Subcutaneous adipose tissue (tissue), 4 donors: ENCODE measurements around the gene LRRC28. TPM values are rescaled to one million over a fixed set of nuclear protein-coding genes. Genes with fewer than 3 reads are reported as not detected.

Experiments used
- total RNA-seq, 4 donors: library from RNA; depleted of rRNA; stranded (reverse); fragments of >200 nt; gene quantifications; one replicate each; pipeline ENCODE4 v1.1.0, GENCODE V29; 2016
- TF ChIP-seq, protein P1 (sequence below): fragments of 450-650 bp; IDR thresholded peaks from one replicate; pipeline ENCODE4 v1.5.1; 2016; ENCODE audit warnings: low read depth, mild to moderate bottlenecking, control low read depth, antibody characterized with exemption, moderate library complexity

Gene LRRC28
- total RNA-seq, 4 donors from 2014 or later: 37.7 to 60.7 (median 45.8) TPM

DNA sequence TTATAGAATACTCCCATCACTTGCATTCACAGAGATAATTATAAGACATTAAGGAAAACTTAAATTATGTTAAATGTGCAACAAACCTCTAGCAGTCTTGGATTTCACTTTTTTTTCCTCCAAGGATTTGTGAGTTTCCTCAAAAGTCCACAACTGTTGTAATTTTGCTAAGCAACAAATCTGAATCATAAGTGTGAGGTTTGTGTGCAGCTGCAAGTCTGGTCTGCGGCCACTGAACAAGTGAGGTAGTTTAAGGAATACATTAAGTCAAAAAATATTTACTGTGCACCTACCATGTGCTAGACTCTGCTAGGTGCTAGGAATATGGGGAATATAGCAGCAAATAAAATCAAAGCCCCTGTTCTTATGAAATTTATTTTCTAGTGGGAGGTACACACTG is 70.2 kb downstream of the LRRC28 start:
- TF ChIP-seq, protein P1, sequence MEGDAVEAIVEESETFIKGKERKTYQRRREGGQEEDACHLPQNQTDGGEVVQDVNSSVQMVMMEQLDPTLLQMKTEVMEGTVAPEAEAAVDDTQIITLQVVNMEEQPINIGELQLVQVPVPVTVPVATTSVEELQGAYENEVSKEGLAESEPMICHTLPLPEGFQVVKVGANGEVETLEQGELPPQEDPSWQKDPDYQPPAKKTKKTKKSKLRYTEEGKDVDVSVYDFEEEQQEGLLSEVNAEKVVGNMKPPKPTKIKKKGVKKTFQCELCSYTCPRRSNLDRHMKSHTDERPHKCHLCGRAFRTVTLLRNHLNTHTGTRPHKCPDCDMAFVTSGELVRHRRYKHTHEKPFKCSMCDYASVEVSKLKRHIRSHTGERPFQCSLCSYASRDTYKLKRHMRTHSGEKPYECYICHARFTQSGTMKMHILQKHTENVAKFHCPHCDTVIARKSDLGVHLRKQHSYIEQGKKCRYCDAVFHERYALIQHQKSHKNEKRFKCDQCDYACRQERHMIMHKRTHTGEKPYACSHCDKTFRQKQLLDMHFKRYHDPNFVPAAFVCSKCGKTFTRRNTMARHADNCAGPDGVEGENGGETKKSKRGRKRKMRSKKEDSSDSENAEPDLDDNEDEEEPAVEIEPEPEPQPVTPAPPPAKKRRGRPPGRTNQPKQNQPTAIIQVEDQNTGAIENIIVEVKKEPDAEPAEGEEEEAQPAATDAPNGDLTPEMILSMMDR: no peak

DNA sequence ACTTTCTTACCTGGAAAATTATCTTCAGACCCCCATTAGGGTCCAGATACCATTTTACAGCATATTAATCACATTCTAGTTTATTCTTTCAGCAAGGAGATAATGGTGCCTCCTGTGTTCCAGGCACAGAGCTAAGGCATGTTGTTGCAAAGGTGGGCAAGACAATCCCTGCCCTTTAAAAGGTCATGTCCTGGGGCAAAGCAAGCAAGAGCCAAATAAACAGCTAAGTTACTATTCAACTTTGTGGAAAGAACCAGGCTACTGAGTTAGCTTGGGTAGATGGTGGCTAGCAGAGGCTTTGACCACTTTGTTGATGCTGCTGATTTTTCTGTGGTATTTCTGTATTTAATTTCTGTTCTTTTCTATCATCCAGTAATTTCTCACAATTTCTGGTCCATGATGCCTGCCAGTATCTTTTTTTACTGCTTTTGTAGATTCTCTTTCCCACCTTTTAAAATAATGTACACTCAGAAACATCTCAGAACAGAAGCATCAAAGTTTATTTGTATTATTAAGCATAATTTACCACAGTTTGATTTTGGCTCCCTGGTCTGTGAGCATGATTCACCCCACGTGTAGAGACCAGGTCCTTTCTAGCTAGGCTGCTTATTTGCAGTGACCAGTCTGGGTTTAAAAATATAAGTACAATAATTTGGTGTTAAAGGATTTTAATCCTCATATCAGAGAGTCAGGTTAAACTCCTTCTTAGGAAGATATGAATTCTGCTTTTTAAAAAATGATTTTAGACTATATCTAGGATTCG is 71.5 kb downstream of the LRRC28 start:
- TF ChIP-seq, protein P1: no peak

DNA sequence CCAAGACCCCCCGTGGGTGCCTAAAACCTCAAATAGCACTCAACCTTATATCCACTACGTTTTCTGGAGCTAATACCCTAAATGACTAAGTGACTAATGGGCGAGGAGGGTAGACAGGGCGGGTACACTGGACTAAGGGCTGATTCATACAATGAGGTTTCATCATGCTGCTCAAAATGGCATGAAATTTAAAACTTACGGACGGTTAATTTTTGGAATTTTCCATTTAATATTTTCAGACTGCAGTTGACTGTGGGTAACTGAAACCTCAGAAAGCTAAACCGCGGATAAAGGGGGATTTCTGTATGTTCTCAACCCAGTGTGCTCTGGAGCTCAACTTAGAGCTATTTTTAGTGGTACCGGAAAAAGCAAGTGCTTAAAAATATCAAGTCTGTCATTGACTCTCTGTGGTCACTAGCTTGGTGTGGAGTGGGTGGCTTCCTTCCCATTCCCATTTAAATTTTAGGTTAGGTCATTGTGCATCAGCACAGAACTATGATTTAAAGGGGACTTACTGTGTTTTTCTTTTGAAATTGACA is 72.9 kb downstream of the LRRC28 start:
- TF ChIP-seq, protein P1: no peak

DNA sequence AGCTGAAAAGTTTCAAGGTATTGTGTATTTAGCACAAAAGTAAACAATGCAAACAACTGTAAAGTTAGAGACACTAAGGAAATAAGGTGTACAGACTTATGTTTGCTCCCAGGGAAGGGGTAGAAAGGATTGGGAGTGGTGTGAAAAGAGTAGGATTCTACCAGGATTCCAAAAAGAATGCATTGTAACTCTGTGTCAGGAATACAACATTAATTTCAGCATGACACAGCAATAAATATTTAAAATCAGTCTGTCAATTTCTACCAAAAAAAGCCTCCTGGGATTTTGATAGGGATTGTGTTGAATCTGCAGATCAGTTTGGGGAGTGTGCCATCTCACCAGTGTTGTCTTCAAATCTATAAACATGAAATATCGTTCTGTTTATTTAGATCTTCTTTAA is 73.4 kb downstream of the LRRC28 start:
- TF ChIP-seq, protein P1: no peak

DNA sequence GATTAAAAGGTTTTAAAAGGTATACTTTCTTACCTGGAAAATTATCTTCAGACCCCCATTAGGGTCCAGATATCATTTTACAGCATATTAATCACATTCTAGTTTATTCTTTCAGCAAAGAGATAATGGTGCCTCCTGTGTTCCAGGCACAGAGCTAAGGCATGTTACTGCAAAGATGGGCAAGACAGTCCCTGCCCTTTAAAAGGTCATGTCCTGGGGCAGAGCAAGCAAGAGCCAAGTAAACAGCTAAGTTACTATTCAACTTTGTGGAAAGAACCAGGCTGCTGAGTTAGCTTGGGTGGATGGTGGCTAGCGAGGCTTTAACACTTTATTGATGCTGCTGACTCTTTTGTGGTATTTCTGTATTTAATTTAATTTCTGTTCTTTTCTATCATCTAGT is 75.0 kb downstream of the LRRC28 start:
- TF ChIP-seq, protein P1: no peak

DNA sequence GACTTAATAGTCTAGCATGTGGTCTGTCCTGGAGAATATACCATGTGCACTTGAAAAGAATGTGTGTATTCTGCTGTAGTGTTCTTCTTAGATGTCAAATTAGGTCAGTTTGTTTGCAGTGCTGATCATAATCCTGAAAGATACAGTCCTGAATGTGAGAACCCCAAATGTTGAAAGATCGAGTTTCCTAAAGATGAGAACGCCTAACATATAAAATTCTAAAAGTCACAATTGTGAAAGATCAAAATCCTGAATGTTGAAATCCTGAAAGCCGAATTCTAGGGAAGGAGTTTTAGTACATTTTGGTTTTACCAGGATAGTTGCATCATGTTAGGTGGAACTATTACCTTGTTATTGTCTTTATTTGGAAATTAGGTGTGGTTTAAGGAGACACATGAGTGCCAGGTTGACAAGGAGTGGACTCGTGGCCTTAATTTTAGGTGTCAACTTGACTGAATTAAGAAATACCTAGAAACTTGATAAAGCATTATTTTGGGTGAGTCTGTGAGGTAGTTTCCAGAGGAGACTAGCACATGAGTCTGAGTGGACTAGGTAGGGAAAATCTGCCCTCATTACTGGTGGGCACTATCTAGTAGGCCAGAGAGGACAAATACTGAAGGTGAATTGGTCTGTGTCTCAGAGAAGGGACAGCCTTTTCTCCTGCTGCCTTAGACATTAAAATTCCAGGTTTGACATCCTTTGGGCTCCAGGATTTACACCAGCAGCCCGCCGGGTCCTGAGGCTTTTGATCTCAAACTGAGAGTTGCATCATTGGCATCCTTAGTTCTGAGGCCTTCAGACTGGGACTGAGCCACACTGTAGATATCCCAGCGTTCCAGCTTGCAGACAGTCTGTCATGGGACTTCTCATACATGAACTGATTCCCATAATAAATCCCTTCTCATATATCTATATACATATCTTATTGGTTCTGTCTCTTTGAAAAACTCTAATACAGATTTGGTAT is 77.1 kb downstream of the LRRC28 start:
- TF ChIP-seq, protein P1: no peak

DNA sequence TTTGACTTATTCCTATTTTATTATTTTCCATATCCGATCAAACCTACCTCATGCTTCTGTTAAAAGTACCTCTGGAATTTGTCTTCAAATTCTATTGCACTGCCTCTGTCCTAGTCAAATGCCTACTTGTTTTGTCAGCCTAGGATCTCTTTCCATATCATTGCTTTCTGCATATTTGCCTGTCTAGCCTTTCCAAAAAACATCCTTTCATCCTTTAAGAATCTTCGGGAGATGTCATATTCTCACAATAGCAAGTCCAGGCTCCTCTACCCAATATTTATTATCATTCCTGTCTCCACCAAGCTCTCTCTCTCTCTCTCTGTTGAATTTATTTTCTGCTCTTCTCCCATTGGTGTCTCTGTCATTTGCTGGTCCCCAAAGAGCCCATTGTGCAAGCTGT is 80.1 kb downstream of the LRRC28 start:
- TF ChIP-seq, protein P1: no peak
